Panc1 (cell line): Measurements from ENCODE around the gene NDUFAF3. TPM values are rescaled to one million over a fixed set of nuclear protein-coding genes. Genes with fewer than 3 reads are reported as not detected.

Experiments used
- ATAC-seq: fragments of 200-7000 bp; cut with Tn5 transposase; 2 replicates; pipeline ENCODE4 v1.9.1; 2020; ENCODE audit warnings: mild to moderate bottlenecking, moderate library complexity
- BruUV-seq: library from RNA; stranded (reverse); fragments of 400-500 nt; replicated peaks from 2 replicates; lab custom pipeline; 2021; lab: Mats Ljungman, UMichigan
- CTCF ChIA-PET: fragments of 300-600 bp; sonication (Branson Sonifier 250); formaldehyde crosslinking; loops from one replicate; lab custom pipeline; 2022; ENCODE audit warnings: antibody characterized with exemption; lab: Charles Lee
- POLR2A ChIA-PET: fragments of 300-600 bp; sonication (Branson Sonifier 250); formaldehyde crosslinking; loops from one replicate; lab custom pipeline; 2022; ENCODE audit warnings: antibody characterized with exemption; lab: Charles Lee
- DNase-seq: peaks from one replicate; pipeline ENCODE4 v3.0.0-alpha.2; 2010; ENCODE audit warnings: low read depth, low spot score
- H3K27ac ChIP-seq: 2 replicates; pipeline ENCODE4 v1.5.1; 2011; ENCODE audit warnings: mild to moderate bottlenecking, low read length, inconsistent platforms
- H3K27me3 ChIP-seq: fragments of 200-500 bp; sonication (Bioruptor generic); 2 replicates; pipeline ENCODE4 v1.6.0; 2014; ENCODE audit warnings: low read length, inconsistent platforms; ENCODE audit not compliant: control insufficient read depth, insufficient read depth
- H3K36me3 ChIP-seq: fragments of 200-500 bp; sonication (Bioruptor generic); 2 replicates; pipeline ENCODE4 v1.5.1; 2014; ENCODE audit warnings: inconsistent platforms, mild to moderate bottlenecking, low read length, moderate library complexity; ENCODE audit not compliant: control insufficient read depth, insufficient read depth
- H3K4me1 ChIP-seq: 2 replicates; pipeline ENCODE4 v1.5.1; 2011; ENCODE audit warnings: inconsistent platforms, mild to moderate bottlenecking, low read length, moderate library complexity; ENCODE audit not compliant: control insufficient read depth, insufficient read depth
- H3K4me3 ChIP-seq, 2 experiments: 2 replicates each; pipeline ENCODE4 v1.5.1; 2011 to 2012; ENCODE audit warnings: low read depth in 2 of 2, low read length in 2 of 2, mild to moderate bottlenecking in 2 of 2, inconsistent platforms in 1 of 2, moderate library complexity in 1 of 2
- H3K9me3 ChIP-seq: fragments of 200-500 bp; sonication (Bioruptor generic); 2 replicates; pipeline ENCODE4 v1.5.1; 2014; ENCODE audit warnings: low read depth, mild to moderate bottlenecking, inconsistent platforms, low read length, moderate library complexity; ENCODE audit not compliant: control insufficient read depth, insufficient read depth
- POLR2AphosphoS5 ChIP-seq: IDR thresholded peaks from 2 replicates; pipeline ENCODE4 v1.6.1; 2012; ENCODE audit warnings: mild to moderate bottlenecking, low read depth, low read length, moderate library complexity
- REST ChIP-seq, 2 experiments: IDR thresholded peaks; 2 replicates each; pipeline ENCODE4 v1.6.1; 2011 to 2012; ENCODE audit warnings: low read depth in 2 of 2, control low read depth in 1 of 2, low read length in 1 of 2, mild to moderate bottlenecking in 1 of 2, moderate library complexity in 1 of 2; ENCODE audit not compliant: insufficient read depth in 1 of 2
- TCF7L2 ChIP-seq: IDR thresholded peaks from 2 replicates; pipeline ENCODE4 v1.6.1; 2011; ENCODE audit warnings: mild to moderate bottlenecking, low read depth, low read length, inconsistent platforms
- in situ Hi-C: cut with HindIII; loops from 2 replicates; pipeline ENCODE4 v1.10.0; 2016; ENCODE audit warnings: low sequenced_read_pairs, low pct_unique_long_range_greater_than_20kb
- intact Hi-C: fragments of 100-400 bp; cut with micrococcal nuclease; formaldehyde crosslinking; loops from one replicate; pipeline ENCODE4 v1.10.0; 2022; ENCODE audit not compliant: unreplicated experiment
- total RNA-seq: library from RNA; stranded (reverse); gene quantifications from one replicate; pipeline ENCODE4 v1.2.1, GENCODE V29; 2021; ENCODE audit not compliant: unreplicated experiment
- TF ChIP-seq, protein P1 (sequence below): fragments of 450-650 bp; IDR thresholded peaks from 2 replicates; pipeline ENCODE4 v1.5.1; 2017; ENCODE audit warnings: mild to moderate bottlenecking

NDUFAF3 gene
- total RNA-seq, 1 experiment from 2014 or later: 101 TPM

- no TSS peak for BruUV-seq
- Histone ChIP-seq H3K4me3 (no peak overlapping the region), H3K36me3 (no peaks in the 10 kb centered on the region; the same call in 1 of the 2 replicates), H3K9me3 (no peaks in the 10 kb centered on the region), H3K27ac (no peak overlapping the region), H3K4me1 (peaks cover 8% of the 10 kb centered on the region), H3K27me3 (no peaks in the 10 kb centered on the region)
- intact Hi-C loops (no loop called here), in situ Hi-C loops (no loop called here)
- no peak for DNase-seq
- TF ChIP-seq POLR2AphosphoS5 (peak; percentile 55; the same call in 1 of the 2 replicates), REST (IDR thresholded peaks at IDR 0.05; ENCODE audit: insufficient read depth in 1 of 2, low read depth in 2 of 2, low read length in 1 of 2) (no peak)
- ATAC-seq: no peak
- ChIA-PET CTCF (no interaction called here), POLR2A (no interaction called here)
Measured at GRCh38 chr3:49015072-49015471, 6.8 kb upstream of the NDUFAF3 start.

DNA sequence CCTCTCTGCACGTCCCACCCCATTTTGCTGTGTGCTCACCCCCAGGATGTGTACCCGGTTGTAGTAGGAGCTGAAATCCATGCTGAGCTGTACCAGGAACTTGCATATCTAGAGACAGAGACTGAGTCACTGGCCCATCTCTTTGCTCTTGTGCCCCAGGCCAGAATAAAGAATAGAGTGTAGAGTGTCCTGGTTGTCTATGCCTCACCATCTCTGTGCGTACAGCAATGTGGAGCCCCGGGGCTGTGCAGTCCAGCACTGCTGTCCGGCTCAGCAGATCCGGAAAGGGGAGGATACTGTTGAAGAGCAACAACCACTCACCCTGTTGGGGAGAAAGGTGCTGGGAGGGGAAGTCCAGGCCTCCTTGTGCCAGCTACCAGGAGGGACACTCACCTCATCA lies 6.2 kb upstream of the NDUFAF3 start:
- Histone ChIP-seq H3K4me1 (peaks cover 8% of the 10 kb centered on the region), H3K9me3 (no peaks in the 10 kb centered on the region), H3K27ac (no peak overlapping the region), H3K36me3 (peaks cover 2% of the 10 kb centered on the region; the same call in 1 of the 2 replicates), H3K27me3 (no peaks in the 10 kb centered on the region), H3K4me3 (no peak overlapping the region)
- ChIA-PET POLR2A (interaction anchor here (1.1 kb wide), 1 partner anchor 9 kb away, joined by 4 read pairs; the partner anchor contains the start of gene WDR6), CTCF (interaction anchor here (0.6 kb wide), 1 partner anchor 9 kb away, joined by 3 read pairs; the partner anchor contains the start of gene WDR6)
- in situ Hi-C loops: no loop called here
- intact Hi-C loops: no loop called here
- BruUV-seq: no TSS peak
- DNase-seq (no peak), ATAC-seq (no peak)
- TF ChIP-seq TCF7L2: no peak

- BruUV-seq: no TSS peak
- Histone ChIP-seq H3K9me3 (no peaks in the 10 kb centered on the region), H3K27me3 (no peaks in the 10 kb centered on the region), H3K4me3 (peak overlapping the region; percentile 71 to 90), H3K27ac (peak overlapping the region; percentile 97), H3K36me3 (peaks cover 4% of the 10 kb centered on the region; the same call in 1 of the 2 replicates), H3K4me1 (peaks cover 8% of the 10 kb centered on the region)
- ChIA-PET POLR2A (interaction anchor here (0.6 to 1.2 kb wide), 4 partner anchors 9 to 28 kb away, joined by 3 to 4 read pairs (median 4); partner anchors contain the start of genes P4HTM and WDR6), CTCF (no interaction called here)
- TF ChIP-seq POLR2AphosphoS5: peak; percentile 58
- TF ChIP-seq, protein P1, sequence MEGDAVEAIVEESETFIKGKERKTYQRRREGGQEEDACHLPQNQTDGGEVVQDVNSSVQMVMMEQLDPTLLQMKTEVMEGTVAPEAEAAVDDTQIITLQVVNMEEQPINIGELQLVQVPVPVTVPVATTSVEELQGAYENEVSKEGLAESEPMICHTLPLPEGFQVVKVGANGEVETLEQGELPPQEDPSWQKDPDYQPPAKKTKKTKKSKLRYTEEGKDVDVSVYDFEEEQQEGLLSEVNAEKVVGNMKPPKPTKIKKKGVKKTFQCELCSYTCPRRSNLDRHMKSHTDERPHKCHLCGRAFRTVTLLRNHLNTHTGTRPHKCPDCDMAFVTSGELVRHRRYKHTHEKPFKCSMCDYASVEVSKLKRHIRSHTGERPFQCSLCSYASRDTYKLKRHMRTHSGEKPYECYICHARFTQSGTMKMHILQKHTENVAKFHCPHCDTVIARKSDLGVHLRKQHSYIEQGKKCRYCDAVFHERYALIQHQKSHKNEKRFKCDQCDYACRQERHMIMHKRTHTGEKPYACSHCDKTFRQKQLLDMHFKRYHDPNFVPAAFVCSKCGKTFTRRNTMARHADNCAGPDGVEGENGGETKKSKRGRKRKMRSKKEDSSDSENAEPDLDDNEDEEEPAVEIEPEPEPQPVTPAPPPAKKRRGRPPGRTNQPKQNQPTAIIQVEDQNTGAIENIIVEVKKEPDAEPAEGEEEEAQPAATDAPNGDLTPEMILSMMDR: no peak
- intact Hi-C loops: no loop called here
- in situ Hi-C loops: no loop called here
- DNase-seq: no peak
- no peak for ATAC-seq
Measured at GRCh38 chr3:49016414-49017228, 5.3 kb upstream of the NDUFAF3 start.
